Measurements from ENCODE around the gene KDM5C.
"Not testable (repeated sequence)": the region's sequence is repeated elsewhere in the genome, so short reads cannot be mapped to it uniquely, and the experiment has no call there.

The KDM5C gene

GRCh38 chrX:53188763-53189162 is 36.2 kb downstream of the KDM5C start:
- peak; percentile 82 to 86 for ATAC-seq

GRCh38 chrX:53186351-53186750 is 38.7 kb downstream of the KDM5C start:
- peak; percentile 84 to 85 for ATAC-seq

- ATAC-seq = no peak
These were observed 40.2 kb downstream of the KDM5C start for GRCh38 chrX:53184836-53185235.

- ATAC-seq = no peak
These were observed 53.7 kb downstream of the KDM5C start for GRCh38 chrX:53171356-53171755.

- ATAC-seq = no peak
These were observed 58.9 kb downstream of the KDM5C start for GRCh38 chrX:53166103-53166502.

- ATAC-seq = not testable (repeated sequence)
These were observed 60.4 kb downstream of the KDM5C start for GRCh38 chrX:53164566-53164965.

GRCh38 chrX:53163436-53163835 is 61.6 kb downstream of the KDM5C start:
- no peak for ATAC-seq

- ATAC-seq = no peak
These were observed 64.6 kb downstream of the KDM5C start for GRCh38 chrX:53160297-53160983.

- ATAC-seq = no peak
These were observed 65.8 kb downstream of the KDM5C start for GRCh38 chrX:53159184-53159583.

GRCh38 chrX:53156207-53156596 is 68.8 kb downstream of the KDM5C start:
- no peak for ATAC-seq

GRCh38 chrX:53155512-53156206 is 69.3 kb downstream of the KDM5C start:
- ATAC-seq = no peak

- no peak for ATAC-seq
These were observed 71.4 kb downstream of the KDM5C start for GRCh38 chrX:53153581-53153980.

All from activated CD4-positive, CD25-positive, alpha-beta regulatory T cell treated with anti-CD3 and anti-CD28 coated beads, Interleukin-2, amount 50 U/mL, for 24 hours (primary cell).